ENCODE results near the gene NUAK2.

- TF ChIP-seq CTCF (IDR thresholded peaks at IDR 0.05) (no peak), POLR2A (IDR thresholded peaks at IDR 0.05) (no peak), EP300 (IDR thresholded peaks at IDR 0.05) (no peak)
These were observed 63.8 kb downstream of the NUAK2 start for GRCh38 chr1:205257735-205258134.

Measured in ovary (tissue), 3 donors.